MM.1S (cell line): ENCODE results near the gene HSF4.

ENCODE experiments used
- DNase-seq: peaks from one replicate; pipeline ENCODE4 v3.0.0-alpha.2; 2015
- H2AFZ ChIP-seq: fragments of 300-600 bp; sonication (generic); 2 replicates; pipeline ENCODE4 v1.6.0; 2016; ENCODE audit warnings: antibody characterized with exemption, low read length
- H3F3A ChIP-seq: fragments of 300-600 bp; sonication (generic); 2 replicates; pipeline ENCODE4 v1.6.1; 2016; ENCODE audit warnings: mild to moderate bottlenecking, antibody characterized with exemption, low read length, moderate library complexity, mixed read lengths; ENCODE audit not compliant: insufficient read depth
- H3K27ac ChIP-seq: fragments of 300-600 bp; sonication (generic); 2 replicates; pipeline ENCODE4 v1.5.1; 2016; ENCODE audit warnings: mild to moderate bottlenecking, low read length
- H3K27me3 ChIP-seq: fragments of 300-600 bp; sonication (generic); replicated peaks from 2 replicates; pipeline ENCODE4 v1.6.0; 2016; ENCODE audit warnings: low read length; ENCODE audit not compliant: insufficient read depth
- H3K36me3 ChIP-seq: fragments of 300-600 bp; sonication (generic); replicated peaks from 2 replicates; pipeline ENCODE4 v1.6.1; 2016; ENCODE audit warnings: mild to moderate bottlenecking, low read length, mixed read lengths; ENCODE audit not compliant: insufficient read depth
- H3K4me1 ChIP-seq: fragments of 300-600 bp; sonication (generic); 2 replicates; pipeline ENCODE4 v1.6.1; 2016; ENCODE audit warnings: low read length, mixed read lengths
- H3K4me2 ChIP-seq: fragments of 300-600 bp; sonication (generic); 2 replicates; pipeline ENCODE4 v1.6.0; 2016; ENCODE audit warnings: low read depth, low read length
- H3K4me3 ChIP-seq: fragments of 300-600 bp; sonication (generic); 2 replicates; pipeline ENCODE4 v1.5.1; 2016; ENCODE audit warnings: low read length, mixed read lengths
- H3K79me2 ChIP-seq: fragments of 300-600 bp; sonication (generic); 2 replicates; pipeline ENCODE4 v1.6.1; 2016; ENCODE audit warnings: mixed run types, low read length, mixed read lengths
- H3K9ac ChIP-seq: fragments of 300-600 bp; sonication (generic); 2 replicates; pipeline ENCODE4 v1.6.1; 2016; ENCODE audit warnings: low read length, mixed read lengths
- H3K9me2 ChIP-seq: fragments of 300-600 bp; sonication (generic); replicated peaks from 2 replicates; pipeline ENCODE4 v1.6.1; 2016; ENCODE audit warnings: mild to moderate bottlenecking, low read length, mixed read lengths; ENCODE audit not compliant: insufficient read depth
- H3K9me3 ChIP-seq: fragments of 300-600 bp; sonication (generic); replicated peaks from 2 replicates; pipeline ENCODE4 v1.6.1; 2016; ENCODE audit warnings: mild to moderate bottlenecking, low read length, mixed read lengths; ENCODE audit not compliant: insufficient read depth
- H4K20me1 ChIP-seq: fragments of 300-600 bp; sonication (generic); 2 replicates; pipeline ENCODE4 v1.6.1; 2016; ENCODE audit warnings: mild to moderate bottlenecking, low read length, moderate library complexity, mixed read lengths; ENCODE audit not compliant: insufficient read depth
- EZH2 ChIP-seq: fragments of 300-600 bp; sonication (generic); optimal IDR thresholded peaks from 2 replicates; pipeline ENCODE3; 2017; ENCODE audit warnings: low read depth, mild to moderate bottlenecking, antibody characterized with exemption, low read length, mixed read lengths
- EZH2phosphoT487 ChIP-seq: fragments of 300-600 bp; sonication (generic); IDR thresholded peaks from 2 replicates; pipeline ENCODE4 v1.6.1; 2018; ENCODE audit warnings: antibody characterized with exemption, low read length
- TF ChIP-seq, protein P1 (sequence below): fragments of 300-600 bp; sonication (generic); IDR thresholded peaks from 2 replicates; pipeline ENCODE4 v1.5.1; 2016; ENCODE audit warnings: antibody characterized with exemption, low read length, mixed read lengths

The HSF4 gene

GRCh38 chr16:67184453-67184994 is 20.0 kb downstream of the HSF4 start:
- Histone ChIP-seq H3K79me2 (peaks cover 17% of the 10 kb centered on the region), H3K4me3 (peak overlapping the region; percentile 83), H3K9me2 (no peaks in the 10 kb centered on the region), H3K27ac (peak overlapping the region; percentile 78; the same call in 1 of the 2 replicates), H3K9ac (peak overlapping the region; percentile 87; the same call in 1 of the 2 replicates), H3K27me3 (peaks cover 13% of the 10 kb centered on the region), H2AFZ (peak overlapping the region; percentile 74), H3K9me3 (no peaks in the 10 kb centered on the region), H3F3A (peaks cover 9% of the 10 kb centered on the region; the same call in 1 of the 2 replicates), H3K4me2 (peak overlapping the region; percentile 87), H4K20me1 (no peaks in the 10 kb centered on the region), H3K36me3 (no peaks in the 10 kb centered on the region), H3K4me1 (peaks cover 16% of the 10 kb centered on the region)
- peak; percentile 36 for DNase-seq
- no peak for TF ChIP-seq EZH2phosphoT487
- no peak for TF ChIP-seq EZH2
- TF ChIP-seq, protein P1, sequence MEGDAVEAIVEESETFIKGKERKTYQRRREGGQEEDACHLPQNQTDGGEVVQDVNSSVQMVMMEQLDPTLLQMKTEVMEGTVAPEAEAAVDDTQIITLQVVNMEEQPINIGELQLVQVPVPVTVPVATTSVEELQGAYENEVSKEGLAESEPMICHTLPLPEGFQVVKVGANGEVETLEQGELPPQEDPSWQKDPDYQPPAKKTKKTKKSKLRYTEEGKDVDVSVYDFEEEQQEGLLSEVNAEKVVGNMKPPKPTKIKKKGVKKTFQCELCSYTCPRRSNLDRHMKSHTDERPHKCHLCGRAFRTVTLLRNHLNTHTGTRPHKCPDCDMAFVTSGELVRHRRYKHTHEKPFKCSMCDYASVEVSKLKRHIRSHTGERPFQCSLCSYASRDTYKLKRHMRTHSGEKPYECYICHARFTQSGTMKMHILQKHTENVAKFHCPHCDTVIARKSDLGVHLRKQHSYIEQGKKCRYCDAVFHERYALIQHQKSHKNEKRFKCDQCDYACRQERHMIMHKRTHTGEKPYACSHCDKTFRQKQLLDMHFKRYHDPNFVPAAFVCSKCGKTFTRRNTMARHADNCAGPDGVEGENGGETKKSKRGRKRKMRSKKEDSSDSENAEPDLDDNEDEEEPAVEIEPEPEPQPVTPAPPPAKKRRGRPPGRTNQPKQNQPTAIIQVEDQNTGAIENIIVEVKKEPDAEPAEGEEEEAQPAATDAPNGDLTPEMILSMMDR = no peak

DNA sequence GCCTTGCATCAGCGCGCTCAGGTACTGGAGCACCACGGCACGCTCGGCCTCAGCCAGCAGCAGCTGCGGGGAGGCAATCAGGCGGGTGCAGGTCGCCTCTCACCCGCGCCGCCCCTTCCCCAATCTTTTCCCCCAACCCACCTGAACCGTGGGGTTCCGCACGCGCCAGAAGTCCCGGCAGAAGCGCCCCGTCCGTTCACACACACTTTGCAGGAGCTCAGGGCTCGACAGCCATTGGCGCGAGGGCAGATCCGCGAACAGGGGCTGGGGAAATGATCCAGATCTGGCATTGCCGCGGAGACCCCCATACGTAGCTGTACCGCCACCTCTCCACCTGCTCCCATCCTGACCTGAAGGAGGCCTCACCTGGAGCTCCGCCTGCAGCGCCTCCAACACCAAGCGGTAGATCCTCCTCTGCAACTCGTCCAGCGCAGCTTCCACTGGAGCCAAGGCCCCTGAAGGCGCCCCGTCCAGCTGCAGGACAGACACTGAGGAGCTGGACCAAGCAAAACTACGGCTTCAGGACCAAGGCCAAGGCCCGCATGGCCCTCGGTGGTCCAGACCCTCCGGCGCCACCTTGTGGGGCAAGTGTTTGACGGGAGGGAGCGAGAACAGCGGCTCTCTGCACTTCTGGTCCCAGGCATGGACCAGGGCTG is 20.6 kb downstream of the HSF4 start:
- H3K36me3 ChIP-seq = no peaks in the 10 kb centered on the region
- peaks cover 16% of the 10 kb centered on the region for H3K4me1 ChIP-seq
- no peak overlapping the region for H3K27ac ChIP-seq
- H3K9ac ChIP-seq = no peak overlapping the region
- H3K27me3 ChIP-seq = peaks cover 13% of the 10 kb centered on the region
- peaks cover 9% of the 10 kb centered on the region; the same call in 1 of the 2 replicates for H3F3A ChIP-seq
- H3K4me2 ChIP-seq = peak overlapping the region; percentile 87
- H4K20me1 ChIP-seq = no peaks in the 10 kb centered on the region
- peak overlapping the region; percentile 83; the same call in 1 of the 2 replicates for H3K4me3 ChIP-seq
- TF ChIP-seq, protein P1 = peak; percentile 90
- TF ChIP-seq EZH2phosphoT487 = no peak
- no peak for TF ChIP-seq EZH2
- no peak overlapping the region for H2AFZ ChIP-seq
- H3K9me3 ChIP-seq = no peaks in the 10 kb centered on the region
- peak; percentile 76 for DNase-seq
- peaks cover 17% of the 10 kb centered on the region for H3K79me2 ChIP-seq
- H3K9me2 ChIP-seq = no peaks in the 10 kb centered on the region

DNA sequence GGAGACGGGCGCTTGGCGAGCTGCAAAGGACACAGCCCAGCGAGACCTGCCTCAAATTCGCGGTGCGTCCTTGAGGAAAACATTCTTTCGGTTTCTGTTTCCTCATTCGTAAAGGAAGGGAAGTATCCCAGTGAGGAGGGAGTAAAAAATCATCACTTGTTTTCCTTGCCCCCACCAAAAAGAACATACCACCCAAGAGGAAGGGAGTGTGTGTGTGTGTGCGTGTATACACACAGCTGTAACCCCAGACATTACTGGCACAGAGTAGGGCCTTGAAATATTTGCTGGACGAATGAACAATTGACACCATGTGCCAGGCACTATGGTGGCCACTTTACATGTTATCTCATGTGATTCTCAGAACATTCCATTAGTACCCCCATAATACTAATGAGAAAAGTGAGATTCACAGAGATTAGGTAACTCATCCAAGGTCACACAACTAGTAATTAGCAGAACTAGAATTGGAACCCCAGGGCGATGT is 21.1 kb downstream of the HSF4 start:
- Histone ChIP-seq H3K27ac (no peak overlapping the region), H3K4me3 (no peak overlapping the region), H3K79me2 (peaks cover 17% of the 10 kb centered on the region), H3K36me3 (no peaks in the 10 kb centered on the region), H3K4me1 (peaks cover 16% of the 10 kb centered on the region), H3K27me3 (peaks cover 13% of the 10 kb centered on the region), H4K20me1 (no peaks in the 10 kb centered on the region), H3K9me2 (no peaks in the 10 kb centered on the region), H2AFZ (no peak overlapping the region), H3F3A (peaks cover 9% of the 10 kb centered on the region; the same call in 1 of the 2 replicates), H3K9me3 (no peaks in the 10 kb centered on the region), H3K4me2 (peak overlapping the region; percentile 87; the same call in 1 of the 2 replicates), H3K9ac (no peak overlapping the region)
- no peak for DNase-seq
- no peak for TF ChIP-seq EZH2

DNA sequence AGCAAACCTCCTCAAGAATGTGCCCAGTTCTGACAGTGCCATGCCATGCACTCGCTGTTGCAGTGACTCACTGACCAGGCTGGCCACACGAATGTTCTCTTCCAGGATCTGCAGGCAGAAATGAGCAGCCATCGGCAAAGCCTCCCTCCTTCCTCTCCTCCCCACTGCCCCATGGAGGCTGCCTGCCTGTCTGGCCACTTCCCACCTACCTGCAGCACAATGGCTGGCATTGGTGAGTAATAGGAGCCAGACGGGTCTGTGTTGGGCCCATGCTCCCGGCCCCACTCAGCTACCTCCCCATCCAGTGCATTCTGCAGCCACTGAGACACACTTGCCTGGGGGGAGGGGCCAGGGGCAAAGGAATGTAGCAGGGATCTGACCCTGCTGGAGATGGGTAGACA is 22.0 kb downstream of the HSF4 start:
- Histone ChIP-seq H3K27ac (no peak overlapping the region), H3K79me2 (peaks cover 13% of the 10 kb centered on the region), H3K4me3 (no peak overlapping the region), H4K20me1 (no peaks in the 10 kb centered on the region), H3F3A (peaks cover 9% of the 10 kb centered on the region; the same call in 1 of the 2 replicates), H3K9me3 (no peaks in the 10 kb centered on the region), H3K27me3 (peaks cover 13% of the 10 kb centered on the region), H3K36me3 (no peaks in the 10 kb centered on the region), H3K4me2 (no peak overlapping the region), H3K9me2 (no peaks in the 10 kb centered on the region), H3K4me1 (peaks cover 16% of the 10 kb centered on the region), H2AFZ (no peak overlapping the region), H3K9ac (no peak overlapping the region)
- DNase-seq = no peak
- TF ChIP-seq EZH2 = no peak
- TF ChIP-seq EZH2phosphoT487 = no peak
- TF ChIP-seq, protein P1 = no peak
